Gastrocnemius medialis (tissue), 4 donors: ENCODE measurements around the gene NPS.

Experiments
- POLR2A ChIP-seq, 2 donors: fragments of 450-650 bp; IDR thresholded peaks; one replicate each; pipeline ENCODE4 v1.6.1; 2017; ENCODE audit warnings: antibody characterized with exemption in 2 of 2, mild to moderate bottlenecking in 2 of 2, moderate library complexity in 2 of 2
- TF ChIP-seq, protein P1 (sequence below), 5 experiments: fragments of 450-650 bp in 3 of 5; fragments of 200-600 bp in 2 of 5; sonication (generic) in 2 of 5; IDR thresholded peaks in 4 of 5; conservative IDR thresholded peaks in 1 of 5; 1 replicate in 4 of 5; 2 replicates in 1 of 5; pipeline ENCODE4 v1.5.1; 2016 to 2019; ENCODE audit warnings: antibody characterized with exemption in 5 of 5, mild to moderate bottlenecking in 3 of 5, moderate library complexity in 3 of 5

- no peak for TF ChIP-seq POLR2A (IDR thresholded peaks at IDR 0.05)
- TF ChIP-seq, protein P1, sequence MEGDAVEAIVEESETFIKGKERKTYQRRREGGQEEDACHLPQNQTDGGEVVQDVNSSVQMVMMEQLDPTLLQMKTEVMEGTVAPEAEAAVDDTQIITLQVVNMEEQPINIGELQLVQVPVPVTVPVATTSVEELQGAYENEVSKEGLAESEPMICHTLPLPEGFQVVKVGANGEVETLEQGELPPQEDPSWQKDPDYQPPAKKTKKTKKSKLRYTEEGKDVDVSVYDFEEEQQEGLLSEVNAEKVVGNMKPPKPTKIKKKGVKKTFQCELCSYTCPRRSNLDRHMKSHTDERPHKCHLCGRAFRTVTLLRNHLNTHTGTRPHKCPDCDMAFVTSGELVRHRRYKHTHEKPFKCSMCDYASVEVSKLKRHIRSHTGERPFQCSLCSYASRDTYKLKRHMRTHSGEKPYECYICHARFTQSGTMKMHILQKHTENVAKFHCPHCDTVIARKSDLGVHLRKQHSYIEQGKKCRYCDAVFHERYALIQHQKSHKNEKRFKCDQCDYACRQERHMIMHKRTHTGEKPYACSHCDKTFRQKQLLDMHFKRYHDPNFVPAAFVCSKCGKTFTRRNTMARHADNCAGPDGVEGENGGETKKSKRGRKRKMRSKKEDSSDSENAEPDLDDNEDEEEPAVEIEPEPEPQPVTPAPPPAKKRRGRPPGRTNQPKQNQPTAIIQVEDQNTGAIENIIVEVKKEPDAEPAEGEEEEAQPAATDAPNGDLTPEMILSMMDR (IDR thresholded peaks at IDR 0.05 in 4 of 5, conservative IDR thresholded peaks at IDR 0.05 in 1 of 5) = no peak
Measured at GRCh38 chr10:127556916-127557315, 7.8 kb downstream of the NPS start.
